ENCODE measurements around the gene POLR2J.

DNA sequence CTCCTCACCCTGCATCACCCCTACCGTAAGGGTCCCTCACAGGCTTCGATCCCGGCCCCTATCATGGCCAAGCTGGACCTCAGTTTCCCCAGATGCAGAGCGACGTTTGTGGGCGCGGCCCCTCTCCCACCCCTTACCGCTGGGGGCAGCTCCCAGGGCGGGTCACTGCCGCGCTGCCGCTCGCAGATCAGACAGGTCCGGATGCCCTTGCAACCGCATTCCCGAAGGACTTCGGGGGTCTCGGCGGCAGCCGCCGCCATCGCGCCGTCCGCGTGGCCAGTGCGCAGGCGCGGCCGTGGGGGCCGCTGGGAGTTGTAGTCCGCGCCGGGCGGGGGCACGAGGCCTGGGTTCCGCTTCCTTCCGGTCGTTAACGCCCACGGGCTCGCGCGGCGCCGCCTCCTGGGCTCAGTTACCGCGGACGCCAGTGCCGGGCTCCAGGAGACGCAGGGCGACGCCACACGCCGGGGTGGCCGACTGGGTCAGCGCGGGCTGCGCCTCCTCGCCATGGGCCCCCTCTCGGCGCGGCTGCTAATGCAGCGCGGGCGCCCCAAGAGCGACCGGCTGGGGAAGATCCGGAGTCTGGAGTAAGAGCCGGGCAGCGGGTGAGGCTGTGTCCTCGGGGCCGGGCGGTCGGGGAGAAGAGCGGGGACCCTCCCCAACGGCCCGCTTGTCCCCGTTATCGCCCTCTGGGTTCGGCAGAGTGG, 14.0 kb downstream of the POLR2J start, which contains the start of the genes ALKBH4 and LRWD1:
- TF ChIP-seq ATF2 (tag by site-specific recombination; IDR thresholded peaks at IDR 0.05; ENCODE audit: low read depth), result no peak
- no peak for TF ChIP-seq ZNF558 (tag by site-specific recombination; IDR thresholded peaks at IDR 0.05)
- TF ChIP-seq ZNF571 (tag by site-specific recombination; IDR thresholded peaks at IDR 0.05), result no peak
- TF ChIP-seq, protein P1, sequence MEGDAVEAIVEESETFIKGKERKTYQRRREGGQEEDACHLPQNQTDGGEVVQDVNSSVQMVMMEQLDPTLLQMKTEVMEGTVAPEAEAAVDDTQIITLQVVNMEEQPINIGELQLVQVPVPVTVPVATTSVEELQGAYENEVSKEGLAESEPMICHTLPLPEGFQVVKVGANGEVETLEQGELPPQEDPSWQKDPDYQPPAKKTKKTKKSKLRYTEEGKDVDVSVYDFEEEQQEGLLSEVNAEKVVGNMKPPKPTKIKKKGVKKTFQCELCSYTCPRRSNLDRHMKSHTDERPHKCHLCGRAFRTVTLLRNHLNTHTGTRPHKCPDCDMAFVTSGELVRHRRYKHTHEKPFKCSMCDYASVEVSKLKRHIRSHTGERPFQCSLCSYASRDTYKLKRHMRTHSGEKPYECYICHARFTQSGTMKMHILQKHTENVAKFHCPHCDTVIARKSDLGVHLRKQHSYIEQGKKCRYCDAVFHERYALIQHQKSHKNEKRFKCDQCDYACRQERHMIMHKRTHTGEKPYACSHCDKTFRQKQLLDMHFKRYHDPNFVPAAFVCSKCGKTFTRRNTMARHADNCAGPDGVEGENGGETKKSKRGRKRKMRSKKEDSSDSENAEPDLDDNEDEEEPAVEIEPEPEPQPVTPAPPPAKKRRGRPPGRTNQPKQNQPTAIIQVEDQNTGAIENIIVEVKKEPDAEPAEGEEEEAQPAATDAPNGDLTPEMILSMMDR (tag by site-specific recombination; IDR thresholded peaks at IDR 0.05), result peak; percentile 90
- no peak for TF ChIP-seq ZNF510 (tag by site-specific recombination; IDR thresholded peaks at IDR 0.05; ENCODE audit: insufficient replicate concordance)
- TF ChIP-seq ZNF501 (tag by site-specific recombination; IDR thresholded peaks at IDR 0.05), result peak; percentile 58
- no peak for TF ChIP-seq ZSCAN5A (tag by site-specific recombination; IDR thresholded peaks at IDR 0.05)

Measured in HEK293 (cell line).